SW 1271 (cell line): Measurements from ENCODE around the gene ICE2.

Experiments
- DNase-seq, 2 experiments: peaks; one replicate each; lab custom pipeline; 2025; lab: John Stamatoyannopoulos, UW

ICE2 gene

GRCh38 chr15:60390231-60390630 is 88.7 kb downstream of the ICE2 start:
- DNase-seq, result no peak

GRCh38 chr15:60389261-60390077 is 89.5 kb downstream of the ICE2 start:
- DNase-seq, result no peak

- DNase-seq, result no peak
Measured at GRCh38 chr15:60387321-60387720, 91.6 kb downstream of the ICE2 start.

- DNase-seq, result no peak
Measured at GRCh38 chr15:60386615-60387014, 92.3 kb downstream of the ICE2 start.

- no peak for DNase-seq
Measured at GRCh38 chr15:60385620-60386552, 93.1 kb downstream of the ICE2 start.

- DNase-seq, result no peak
Measured at GRCh38 chr15:60384526-60385126, 94.3 kb downstream of the ICE2 start.

- no peak for DNase-seq
Measured at GRCh38 chr15:60384053-60384452, 94.9 kb downstream of the ICE2 start.

- no peak for DNase-seq
Measured at GRCh38 chr15:60382773-60383674, 95.9 kb downstream of the ICE2 start.

- DNase-seq, result no peak
Measured at GRCh38 chr15:60381148-60381788, 97.7 kb downstream of the ICE2 start.

- DNase-seq, result peak; percentile 58 to 96
Measured at GRCh38 chr15:60379525-60380274, 99.2 kb downstream of the ICE2 start.

GRCh38 chr15:60379185-60379524 is 99.8 kb downstream of the ICE2 start:
- no peak for DNase-seq

GRCh38 chr15:60376677-60377095 is 102.3 kb downstream of the ICE2 start:
- DNase-seq, result no peak

- no peak for DNase-seq
Measured at GRCh38 chr15:60375306-60375705, 103.6 kb downstream of the ICE2 start.

- peak; percentile 96 to 98 for DNase-seq
Measured at GRCh38 chr15:60374628-60375081, 104.3 kb downstream of the ICE2 start.

- DNase-seq, result no peak
Measured at GRCh38 chr15:60374209-60374608, 104.7 kb downstream of the ICE2 start.

- DNase-seq, result no peak
Measured at GRCh38 chr15:60373745-60374144, 105.2 kb downstream of the ICE2 start.

GRCh38 chr15:60373327-60373726 is 105.6 kb downstream of the ICE2 start:
- no peak for DNase-seq

GRCh38 chr15:60372756-60373155 is 106.2 kb downstream of the ICE2 start:
- DNase-seq, result no peak

- no peak for DNase-seq
Measured at GRCh38 chr15:60372227-60372626, 106.7 kb downstream of the ICE2 start.
